Tibial artery (tissue), 4 donors: Measurements from ENCODE around the gene RACK1.

ENCODE experiments used
- DNase-seq, 2 donors: peaks; one replicate each; pipeline ENCODE4 v3.0.0-alpha.2; 2019
- H3K27ac ChIP-seq, 2 donors: fragments of 200-600 bp; sonication (generic) in 1 of 2; 1 replicate in 1 of 2; 2 replicates in 1 of 2; pipeline ENCODE4 v1.5.1; 2018 to 2019; ENCODE audit warnings: mild to moderate bottlenecking in 1 of 2
- H3K27me3 ChIP-seq, 2 donors: fragments of 200-600 bp; sonication (generic) in 1 of 2; one replicate each; pipeline versions ENCODE4 v1.5.1 to v1.6.0; 2016 to 2019
- H3K36me3 ChIP-seq, 3 donors: fragments of 200-600 bp; sonication (generic) in 2 of 3; one replicate each; pipeline ENCODE4 v1.5.1; 2016 to 2019; ENCODE audit warnings: mild to moderate bottlenecking in 2 of 3
- H3K4me1 ChIP-seq, 4 donors: fragments of 200-600 bp; sonication (generic) in 2 of 4; 1 replicate in 3 of 4; 2 replicates in 1 of 4; pipeline ENCODE4 v1.5.1; 2016 to 2019
- H3K4me3 ChIP-seq, 2 donors: fragments of 200-600 bp; sonication (generic) in 1 of 2; 1 replicate in 1 of 2; 2 replicates in 1 of 2; pipeline ENCODE4 v1.5.1; 2018 to 2019; ENCODE audit warnings: mild to moderate bottlenecking in 2 of 2
- H3K9me3 ChIP-seq, 3 donors: fragments of 200-600 bp; sonication (generic) in 1 of 3; one replicate each; pipeline ENCODE4 v1.5.1; 2016 to 2019
- intact Hi-C: fragments of 100-400 bp; cut with DNase I; formaldehyde crosslinking; loops from one replicate; pipeline ENCODE4 v1.15.0; 2023; ENCODE audit warnings: low total_unique reads
- TF ChIP-seq, protein P1 (sequence below), 2 experiments: fragments of 200-600 bp in 1 of 2; fragments of 450-650 bp in 1 of 2; IDR thresholded peaks; one replicate each; pipeline ENCODE4 v1.5.1; 2017 to 2019; ENCODE audit warnings: antibody characterized with exemption in 2 of 2, mild to moderate bottlenecking in 1 of 2, moderate library complexity in 1 of 2

The RACK1 gene

DNA sequence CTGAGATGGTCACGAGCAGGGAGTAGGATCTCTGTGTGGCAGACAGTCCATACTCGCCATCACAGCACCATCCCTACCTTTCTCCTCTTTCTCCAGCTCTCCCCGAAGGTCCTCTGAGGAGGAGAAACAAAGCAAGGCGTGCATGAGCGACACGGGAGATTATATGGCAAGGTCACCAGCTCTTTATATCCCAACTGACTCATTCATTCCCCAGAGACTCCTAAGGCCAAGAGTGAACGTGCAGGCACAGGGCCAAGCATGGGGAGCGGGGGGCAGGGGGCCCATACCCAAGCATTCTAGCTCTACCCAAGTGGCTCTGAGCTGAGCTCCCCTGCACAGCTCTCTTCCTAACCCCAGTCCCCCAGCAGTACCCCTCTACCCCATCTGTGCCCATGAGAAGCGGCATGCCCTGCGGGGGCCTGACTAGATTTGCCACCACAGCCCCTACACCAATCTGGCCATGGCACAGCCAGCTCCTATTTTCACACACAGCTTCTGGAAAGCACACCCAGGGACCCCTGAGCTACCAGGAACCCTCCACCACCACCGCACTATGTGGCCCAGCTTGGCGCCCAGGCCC lies 45.5 kb downstream of the RACK1 start:
- intact Hi-C loops = no loop called here
- TF ChIP-seq, protein P1, sequence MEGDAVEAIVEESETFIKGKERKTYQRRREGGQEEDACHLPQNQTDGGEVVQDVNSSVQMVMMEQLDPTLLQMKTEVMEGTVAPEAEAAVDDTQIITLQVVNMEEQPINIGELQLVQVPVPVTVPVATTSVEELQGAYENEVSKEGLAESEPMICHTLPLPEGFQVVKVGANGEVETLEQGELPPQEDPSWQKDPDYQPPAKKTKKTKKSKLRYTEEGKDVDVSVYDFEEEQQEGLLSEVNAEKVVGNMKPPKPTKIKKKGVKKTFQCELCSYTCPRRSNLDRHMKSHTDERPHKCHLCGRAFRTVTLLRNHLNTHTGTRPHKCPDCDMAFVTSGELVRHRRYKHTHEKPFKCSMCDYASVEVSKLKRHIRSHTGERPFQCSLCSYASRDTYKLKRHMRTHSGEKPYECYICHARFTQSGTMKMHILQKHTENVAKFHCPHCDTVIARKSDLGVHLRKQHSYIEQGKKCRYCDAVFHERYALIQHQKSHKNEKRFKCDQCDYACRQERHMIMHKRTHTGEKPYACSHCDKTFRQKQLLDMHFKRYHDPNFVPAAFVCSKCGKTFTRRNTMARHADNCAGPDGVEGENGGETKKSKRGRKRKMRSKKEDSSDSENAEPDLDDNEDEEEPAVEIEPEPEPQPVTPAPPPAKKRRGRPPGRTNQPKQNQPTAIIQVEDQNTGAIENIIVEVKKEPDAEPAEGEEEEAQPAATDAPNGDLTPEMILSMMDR (IDR thresholded peaks at IDR 0.05) = no peak
- Histone ChIP-seq H3K4me3 (no peak overlapping the region), H3K9me3 (no peaks in the 10 kb centered on the region), H3K36me3 (peaks cover 0 to 6% (median 0%) of the 10 kb centered on the region in 3 donors), H3K27me3 (no peaks in the 10 kb centered on the region), H3K4me1 (peaks cover 0 to under 1% (median 0%) of the 10 kb centered on the region in 4 donors), H3K27ac (no peak overlapping the region)
- no peak for DNase-seq

DNA sequence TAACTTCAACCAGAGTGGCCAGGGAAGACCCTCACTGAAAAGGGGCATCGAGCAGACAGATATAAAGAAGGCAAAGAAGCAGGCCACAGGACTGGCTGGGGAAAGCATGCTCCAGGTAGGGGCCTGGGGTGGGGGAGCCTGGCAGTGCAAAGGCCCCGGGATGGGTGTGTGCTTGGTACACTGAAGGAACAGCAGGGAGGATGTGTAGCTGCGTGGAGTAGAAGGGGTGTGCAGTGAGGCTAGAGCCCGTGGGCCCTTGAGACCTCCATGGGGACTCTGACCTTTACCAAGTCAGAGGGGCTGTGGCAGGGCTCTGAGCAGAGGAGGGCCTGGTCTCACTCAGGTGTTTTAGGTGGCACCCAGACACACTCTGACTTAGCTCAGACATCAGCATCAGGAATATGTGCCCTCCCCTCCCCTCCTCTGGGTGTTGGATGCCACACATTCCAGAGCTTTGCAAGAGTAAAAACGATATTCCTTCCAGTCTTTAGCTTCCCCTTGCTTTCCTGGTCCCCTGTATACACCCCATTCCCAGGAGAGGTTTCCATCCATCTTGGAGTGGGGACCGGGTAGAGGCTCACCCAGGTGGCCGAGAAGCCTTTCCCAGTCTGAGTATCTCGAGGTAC lies 46.3 kb downstream of the RACK1 start:
- TF ChIP-seq, protein P1 (IDR thresholded peaks at IDR 0.05) = no peak
- no peak for DNase-seq
- intact Hi-C loops = no loop called here
- H3K27ac ChIP-seq = no peak overlapping the region
- no peaks in the 10 kb centered on the region for H3K27me3 ChIP-seq
- H3K36me3 ChIP-seq = peaks cover 0 to 6% (median 0%) of the 10 kb centered on the region in 3 donors
- H3K4me1 ChIP-seq = peaks cover 0 to 5% (median 3%) of the 10 kb centered on the region in 4 donors
- no peaks in the 10 kb centered on the region for H3K9me3 ChIP-seq
- no peak overlapping the region for H3K4me3 ChIP-seq

DNA sequence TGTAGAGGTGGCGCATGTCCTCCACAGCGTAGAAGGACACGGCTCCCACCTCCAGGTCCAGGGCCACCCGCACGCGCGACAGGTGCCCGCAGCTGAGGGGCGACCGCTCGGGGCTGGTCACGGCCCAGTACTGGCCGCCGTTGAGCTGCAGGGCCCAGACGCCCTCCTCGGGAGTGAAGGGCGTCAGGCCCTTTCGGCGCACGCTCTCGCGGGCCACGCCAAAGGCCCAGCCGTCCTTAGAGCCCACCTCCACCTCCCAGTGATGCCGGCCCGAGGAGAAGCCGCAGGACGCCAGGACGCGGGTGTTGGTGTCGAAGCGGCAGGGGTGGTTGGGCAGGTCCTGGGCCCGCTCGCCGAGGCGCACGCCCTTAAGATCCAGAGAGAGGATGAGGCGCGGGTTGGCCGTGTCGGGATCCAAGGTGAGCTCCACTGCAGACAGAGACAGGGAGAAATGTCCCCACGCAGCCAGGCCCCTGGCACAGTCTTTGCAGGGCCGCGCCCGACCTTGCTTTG lies 48.4 kb downstream of the RACK1 start:
- TF ChIP-seq, protein P1 (IDR thresholded peaks at IDR 0.05) = no peak
- Histone ChIP-seq H3K9me3 (no peaks in the 10 kb centered on the region), H3K4me1 (peaks cover 0 to 12% (median 7%) of the 10 kb centered on the region in 4 donors), H3K27me3 (no peaks in the 10 kb centered on the region), H3K4me3 (no peak overlapping the region), H3K27ac (no peak overlapping the region), H3K36me3 (peaks cover 0 to 6% (median 0%) of the 10 kb centered on the region in 3 donors)
- DNase-seq = no peak
- intact Hi-C loops = no loop called here

DNA sequence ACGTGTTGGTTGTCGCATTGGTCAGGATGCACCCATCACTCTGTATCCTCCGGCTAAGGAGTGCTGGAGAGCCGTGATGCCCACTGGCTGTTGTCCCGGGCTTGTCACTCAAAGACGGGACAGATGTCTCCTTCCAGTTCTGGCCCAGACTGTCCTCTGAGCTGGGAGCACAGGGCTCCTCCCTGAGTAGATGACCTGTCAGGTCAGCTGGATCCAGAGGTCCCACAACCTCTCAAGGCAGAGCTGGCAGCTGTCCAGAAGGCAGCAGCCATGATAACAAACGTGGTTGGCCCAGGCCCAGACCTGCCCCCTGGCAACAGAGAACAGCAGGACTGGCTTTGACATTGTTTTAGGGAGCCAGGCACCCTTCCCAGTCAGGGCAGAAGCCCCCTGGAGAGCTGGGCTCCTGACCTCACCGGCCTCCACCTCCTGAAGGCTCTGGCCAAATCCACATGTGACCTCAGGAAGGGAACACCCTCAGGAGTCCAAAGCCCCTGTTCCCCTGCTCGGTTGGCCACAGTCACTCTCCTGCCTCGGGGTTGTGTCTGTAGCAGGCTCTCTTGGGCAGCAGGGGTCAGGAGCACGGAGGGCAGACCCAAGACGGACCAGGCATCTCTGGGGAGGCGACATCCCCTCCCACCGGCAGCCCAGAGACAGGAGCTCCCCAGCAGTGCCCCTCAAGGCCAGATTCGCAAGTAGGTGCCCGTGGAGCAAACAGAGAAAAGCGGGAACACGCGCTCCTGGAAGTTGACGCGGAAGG lies 49.0 kb downstream of the RACK1 start:
- TF ChIP-seq, protein P1 (IDR thresholded peaks at IDR 0.05) = no peak
- Histone ChIP-seq H3K4me1 (peaks cover 0 to 16% (median 7%) of the 10 kb centered on the region in 4 donors), H3K27ac (no peak overlapping the region), H3K9me3 (no peaks in the 10 kb centered on the region), H3K27me3 (no peaks in the 10 kb centered on the region), H3K4me3 (no peak overlapping the region), H3K36me3 (peaks cover 0 to 6% (median 0%) of the 10 kb centered on the region in 3 donors)
- intact Hi-C loops = no loop called here
- DNase-seq = no peak

DNA sequence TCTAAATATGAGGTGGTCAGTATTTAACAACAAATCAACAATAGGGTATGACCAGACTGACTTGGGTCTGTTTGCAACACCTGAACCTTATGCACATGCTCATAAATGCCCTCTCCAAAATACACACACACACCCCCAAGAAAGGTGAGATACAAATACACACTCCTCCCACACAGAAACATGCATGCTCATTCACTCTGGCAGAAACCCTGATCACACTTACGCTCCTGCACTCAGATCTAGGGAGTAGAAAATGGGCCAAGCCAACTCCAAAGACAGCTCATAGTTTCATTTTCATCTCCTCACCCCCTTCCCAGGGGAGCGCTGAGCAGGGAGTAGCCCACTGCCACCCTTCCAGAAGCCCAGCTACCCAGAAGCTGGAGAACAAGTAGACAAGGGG lies 50.0 kb downstream of the RACK1 start:
- TF ChIP-seq, protein P1 (IDR thresholded peaks at IDR 0.05) = no peak
- no peak overlapping the region for H3K27ac ChIP-seq
- no peak for DNase-seq
- no peaks in the 10 kb centered on the region for H3K36me3 ChIP-seq
- no peak overlapping the region for H3K4me3 ChIP-seq
- intact Hi-C loops = no loop called here
- H3K27me3 ChIP-seq = no peaks in the 10 kb centered on the region
- H3K9me3 ChIP-seq = no peaks in the 10 kb centered on the region
- H3K4me1 ChIP-seq = peaks cover 0 to 16% (median 7%) of the 10 kb centered on the region in 4 donors
